ENCODE data around the gene SOBP. TPM values are rescaled to one million over a fixed set of nuclear protein-coding genes. Genes with fewer than 3 reads are reported as not detected.

SOBP gene
- total RNA-seq, 1 experiment from 2014 or later, result 10.1 TPM

DNA sequence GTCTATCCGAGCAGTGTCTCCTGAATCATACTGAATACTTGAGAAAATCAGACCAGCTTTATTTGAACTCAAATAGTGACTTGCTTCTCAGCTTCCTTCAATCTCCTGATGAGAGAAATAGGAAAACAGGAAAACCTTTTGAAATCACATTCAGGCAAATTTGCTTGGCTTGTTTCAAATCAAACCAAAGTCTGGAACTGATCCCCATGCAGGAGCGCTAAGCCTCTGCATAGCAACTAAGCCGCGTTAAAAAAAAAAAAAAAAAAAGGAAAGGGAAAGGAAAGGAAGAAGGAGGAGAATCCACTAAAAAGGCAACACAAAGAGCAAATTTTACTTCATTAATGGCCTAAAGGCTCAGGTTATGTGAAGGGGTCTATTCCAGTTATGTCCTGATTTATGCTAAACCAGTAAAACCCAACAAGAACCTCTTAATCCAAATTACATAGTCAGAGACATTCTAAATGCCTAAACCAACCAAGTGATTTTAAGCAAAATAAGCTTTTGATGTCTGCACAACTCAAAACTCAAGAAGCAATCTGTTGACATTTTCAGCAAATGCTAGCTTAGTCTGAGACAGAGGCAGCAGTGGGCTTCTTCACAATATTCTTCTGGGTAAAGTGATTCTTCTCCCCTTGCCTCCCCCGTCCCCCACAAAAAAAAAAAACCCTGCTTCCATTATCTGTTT lies 112.5 kb downstream of the SOBP start:
- no peaks in the 10 kb centered on the region for H3K27me3 Mint-ChIP-seq (ENCODE audit: low read depth)
- no peak overlapping the region for H3K4me3 Mint-ChIP-seq
- DNase-seq (ENCODE audit: low spot score), result no peak
- no peak for ATAC-seq
- POLR2A ChIA-PET, result interaction anchor here (0.7 kb wide), 1 partner anchor 143 kb away, joined by 5 read pairs; the partner anchor contains the start of gene PDSS2
- 0 out of 2 replicates have a peak overlapping the region, but pooled peaks have one; percentile 18 for H3K27ac Mint-ChIP-seq
- no peak for TF ChIP-seq ZNF232 (CRISPR knock-in tag; IDR thresholded peaks at IDR 0.05)
- TF ChIP-seq, protein P1, sequence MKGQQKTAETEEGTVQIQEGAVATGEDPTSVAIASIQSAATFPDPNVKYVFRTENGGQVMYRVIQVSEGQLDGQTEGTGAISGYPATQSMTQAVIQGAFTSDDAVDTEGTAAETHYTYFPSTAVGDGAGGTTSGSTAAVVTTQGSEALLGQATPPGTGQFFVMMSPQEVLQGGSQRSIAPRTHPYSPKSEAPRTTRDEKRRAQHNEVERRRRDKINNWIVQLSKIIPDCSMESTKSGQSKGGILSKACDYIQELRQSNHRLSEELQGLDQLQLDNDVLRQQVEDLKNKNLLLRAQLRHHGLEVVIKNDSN (CRISPR knock-in tag; IDR thresholded peaks at IDR 0.05), result no peak
- TF ChIP-seq ESRRA (CRISPR knock-in tag; IDR thresholded peaks at IDR 0.05; ENCODE audit: borderline replicate concordance), result no peak
- TF ChIP-seq, protein P2, sequence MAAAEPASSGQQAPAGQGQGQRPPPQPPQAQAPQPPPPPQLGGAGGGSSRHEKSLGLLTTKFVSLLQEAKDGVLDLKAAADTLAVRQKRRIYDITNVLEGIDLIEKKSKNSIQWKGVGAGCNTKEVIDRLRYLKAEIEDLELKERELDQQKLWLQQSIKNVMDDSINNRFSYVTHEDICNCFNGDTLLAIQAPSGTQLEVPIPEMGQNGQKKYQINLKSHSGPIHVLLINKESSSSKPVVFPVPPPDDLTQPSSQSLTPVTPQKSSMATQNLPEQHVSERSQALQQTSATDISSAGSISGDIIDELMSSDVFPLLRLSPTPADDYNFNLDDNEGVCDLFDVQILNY (CRISPR knock-in tag; IDR thresholded peaks at IDR 0.05), result no peak
- TF ChIP-seq, protein P3, sequence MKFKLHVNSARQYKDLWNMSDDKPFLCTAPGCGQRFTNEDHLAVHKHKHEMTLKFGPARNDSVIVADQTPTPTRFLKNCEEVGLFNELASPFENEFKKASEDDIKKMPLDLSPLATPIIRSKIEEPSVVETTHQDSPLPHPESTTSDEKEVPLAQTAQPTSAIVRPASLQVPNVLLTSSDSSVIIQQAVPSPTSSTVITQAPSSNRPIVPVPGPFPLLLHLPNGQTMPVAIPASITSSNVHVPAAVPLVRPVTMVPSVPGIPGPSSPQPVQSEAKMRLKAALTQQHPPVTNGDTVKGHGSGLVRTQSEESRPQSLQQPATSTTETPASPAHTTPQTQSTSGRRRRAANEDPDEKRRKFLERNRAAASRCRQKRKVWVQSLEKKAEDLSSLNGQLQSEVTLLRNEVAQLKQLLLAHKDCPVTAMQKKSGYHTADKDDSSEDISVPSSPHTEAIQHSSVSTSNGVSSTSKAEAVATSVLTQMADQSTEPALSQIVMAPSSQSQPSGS (CRISPR knock-in tag; IDR thresholded peaks at IDR 0.05; ENCODE audit: borderline replicate concordance, low read depth), result no peak
- TF ChIP-seq GTF2I (CRISPR knock-in tag; conservative IDR thresholded peaks at IDR 0.05), result no peak
- TF ChIP-seq SOX15 (CRISPR knock-in tag; IDR thresholded peaks at IDR 0.05), result no peak
- TF ChIP-seq, protein P4, sequence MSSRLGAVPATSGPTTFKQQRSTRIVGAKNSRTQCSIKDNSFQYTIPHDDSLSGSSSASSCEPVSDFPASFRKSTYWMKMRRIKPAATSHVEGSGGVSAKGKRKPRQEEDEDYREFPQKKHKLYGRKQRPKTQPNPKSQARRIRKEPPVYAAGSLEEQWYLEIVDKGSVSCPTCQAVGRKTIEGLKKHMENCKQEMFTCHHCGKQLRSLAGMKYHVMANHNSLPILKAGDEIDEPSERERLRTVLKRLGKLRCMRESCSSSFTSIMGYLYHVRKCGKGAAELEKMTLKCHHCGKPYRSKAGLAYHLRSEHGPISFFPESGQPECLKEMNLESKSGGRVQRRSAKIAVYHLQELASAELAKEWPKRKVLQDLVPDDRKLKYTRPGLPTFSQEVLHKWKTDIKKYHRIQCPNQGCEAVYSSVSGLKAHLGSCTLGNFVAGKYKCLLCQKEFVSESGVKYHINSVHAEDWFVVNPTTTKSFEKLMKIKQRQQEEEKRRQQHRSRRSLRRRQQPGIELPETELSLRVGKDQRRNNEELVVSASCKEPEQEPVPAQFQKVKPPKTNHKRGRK (CRISPR knock-in tag; IDR thresholded peaks at IDR 0.05; ENCODE audit: borderline replicate concordance), result no peak
- no peak for TF ChIP-seq RORB (CRISPR knock-in tag; IDR thresholded peaks at IDR 0.05)
- TF ChIP-seq, protein P5, sequence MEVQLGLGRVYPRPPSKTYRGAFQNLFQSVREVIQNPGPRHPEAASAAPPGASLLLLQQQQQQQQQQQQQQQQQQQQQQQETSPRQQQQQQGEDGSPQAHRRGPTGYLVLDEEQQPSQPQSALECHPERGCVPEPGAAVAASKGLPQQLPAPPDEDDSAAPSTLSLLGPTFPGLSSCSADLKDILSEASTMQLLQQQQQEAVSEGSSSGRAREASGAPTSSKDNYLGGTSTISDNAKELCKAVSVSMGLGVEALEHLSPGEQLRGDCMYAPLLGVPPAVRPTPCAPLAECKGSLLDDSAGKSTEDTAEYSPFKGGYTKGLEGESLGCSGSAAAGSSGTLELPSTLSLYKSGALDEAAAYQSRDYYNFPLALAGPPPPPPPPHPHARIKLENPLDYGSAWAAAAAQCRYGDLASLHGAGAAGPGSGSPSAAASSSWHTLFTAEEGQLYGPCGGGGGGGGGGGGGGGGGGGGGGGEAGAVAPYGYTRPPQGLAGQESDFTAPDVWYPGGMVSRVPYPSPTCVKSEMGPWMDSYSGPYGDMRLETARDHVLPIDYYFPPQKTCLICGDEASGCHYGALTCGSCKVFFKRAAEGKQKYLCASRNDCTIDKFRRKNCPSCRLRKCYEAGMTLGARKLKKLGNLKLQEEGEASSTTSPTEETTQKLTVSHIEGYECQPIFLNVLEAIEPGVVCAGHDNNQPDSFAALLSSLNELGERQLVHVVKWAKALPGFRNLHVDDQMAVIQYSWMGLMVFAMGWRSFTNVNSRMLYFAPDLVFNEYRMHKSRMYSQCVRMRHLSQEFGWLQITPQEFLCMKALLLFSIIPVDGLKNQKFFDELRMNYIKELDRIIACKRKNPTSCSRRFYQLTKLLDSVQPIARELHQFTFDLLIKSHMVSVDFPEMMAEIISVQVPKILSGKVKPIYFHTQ (CRISPR knock-in tag; IDR thresholded peaks at IDR 0.05), result no peak
- TF ChIP-seq, protein P6, sequence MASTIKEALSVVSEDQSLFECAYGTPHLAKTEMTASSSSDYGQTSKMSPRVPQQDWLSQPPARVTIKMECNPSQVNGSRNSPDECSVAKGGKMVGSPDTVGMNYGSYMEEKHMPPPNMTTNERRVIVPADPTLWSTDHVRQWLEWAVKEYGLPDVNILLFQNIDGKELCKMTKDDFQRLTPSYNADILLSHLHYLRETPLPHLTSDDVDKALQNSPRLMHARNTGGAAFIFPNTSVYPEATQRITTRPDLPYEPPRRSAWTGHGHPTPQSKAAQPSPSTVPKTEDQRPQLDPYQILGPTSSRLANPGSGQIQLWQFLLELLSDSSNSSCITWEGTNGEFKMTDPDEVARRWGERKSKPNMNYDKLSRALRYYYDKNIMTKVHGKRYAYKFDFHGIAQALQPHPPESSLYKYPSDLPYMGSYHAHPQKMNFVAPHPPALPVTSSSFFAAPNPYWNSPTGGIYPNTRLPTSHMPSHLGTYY (CRISPR knock-in tag; IDR thresholded peaks at IDR 0.05), result no peak
- TF ChIP-seq, protein P7, sequence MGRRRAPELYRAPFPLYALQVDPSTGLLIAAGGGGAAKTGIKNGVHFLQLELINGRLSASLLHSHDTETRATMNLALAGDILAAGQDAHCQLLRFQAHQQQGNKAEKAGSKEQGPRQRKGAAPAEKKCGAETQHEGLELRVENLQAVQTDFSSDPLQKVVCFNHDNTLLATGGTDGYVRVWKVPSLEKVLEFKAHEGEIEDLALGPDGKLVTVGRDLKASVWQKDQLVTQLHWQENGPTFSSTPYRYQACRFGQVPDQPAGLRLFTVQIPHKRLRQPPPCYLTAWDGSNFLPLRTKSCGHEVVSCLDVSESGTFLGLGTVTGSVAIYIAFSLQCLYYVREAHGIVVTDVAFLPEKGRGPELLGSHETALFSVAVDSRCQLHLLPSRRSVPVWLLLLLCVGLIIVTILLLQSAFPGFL (CRISPR knock-in tag; IDR thresholded peaks at IDR 0.05; ENCODE audit: borderline replicate concordance), result no peak
- no peak for TF ChIP-seq ZNF219 (CRISPR knock-in tag; IDR thresholded peaks at IDR 0.05; ENCODE audit: borderline replicate concordance)
- TF ChIP-seq ZNF671 (CRISPR knock-in tag; IDR thresholded peaks at IDR 0.05), result no peak
- no peak for TF ChIP-seq ELF4 (CRISPR knock-in tag; IDR thresholded peaks at IDR 0.05; ENCODE audit: low read depth)
- TF ChIP-seq, protein P8, sequence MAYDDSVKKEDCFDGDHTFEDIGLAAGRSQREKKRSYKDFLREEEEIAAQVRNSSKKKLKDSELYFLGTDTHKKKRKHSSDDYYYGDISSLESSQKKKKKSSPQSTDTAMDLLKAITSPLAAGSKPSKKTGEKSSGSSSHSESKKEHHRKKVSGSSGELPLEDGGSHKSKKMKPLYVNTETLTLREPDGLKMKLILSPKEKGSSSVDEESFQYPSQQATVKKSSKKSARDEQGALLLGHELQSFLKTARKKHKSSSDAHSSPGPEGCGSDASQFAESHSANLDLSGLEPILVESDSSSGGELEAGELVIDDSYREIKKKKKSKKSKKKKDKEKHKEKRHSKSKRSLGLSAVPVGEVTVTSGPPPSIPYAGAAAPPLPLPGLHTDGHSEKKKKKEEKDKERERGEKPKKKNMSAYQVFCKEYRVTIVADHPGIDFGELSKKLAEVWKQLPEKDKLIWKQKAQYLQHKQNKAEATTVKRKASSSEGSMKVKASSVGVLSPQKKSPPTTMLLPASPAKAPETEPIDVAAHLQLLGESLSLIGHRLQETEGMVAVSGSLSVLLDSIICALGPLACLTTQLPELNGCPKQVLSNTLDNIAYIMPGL (CRISPR knock-in tag; IDR thresholded peaks at IDR 0.05), result no peak
- no peak for TF ChIP-seq NFE2L1 (CRISPR knock-in tag; IDR thresholded peaks at IDR 0.05)
- no peak for TF ChIP-seq ZNF423 (CRISPR knock-in tag; IDR thresholded peaks at IDR 0.05)
- peaks cover 74% of the 10 kb centered on the region for H3K4me1 Mint-ChIP-seq
- no peaks in the 10 kb centered on the region for H3K9me3 Mint-ChIP-seq
- CTCF ChIA-PET, result no interaction called here
- no peaks in the 10 kb centered on the region for H3K36me3 Mint-ChIP-seq

Measured in WTC11 (cell line).